Upper lobe of right lung (tissue), 1 donor: ENCODE measurements around the gene ADARB1. TPM values are rescaled to one million over a fixed set of nuclear protein-coding genes. Genes with fewer than 3 reads are reported as not detected.

ENCODE experiments used
- ATAC-seq: fragments of 200-7000 bp; cut with Tn5 transposase; one replicate; pipeline ENCODE4 v1.9.1; 2020; ENCODE audit warnings: mild to moderate bottlenecking, moderate library complexity
- DNase-seq: peaks from one replicate; pipeline ENCODE4 v3.0.0-alpha.2; 2020
- H3K27ac ChIP-seq: fragments of 200-600 bp; one replicate; pipeline ENCODE4 v1.8.0; 2022
- H3K27me3 ChIP-seq: fragments of 200-600 bp; one replicate; pipeline ENCODE4 v1.8.0; 2022; ENCODE audit warnings: mild to moderate bottlenecking
- H3K36me3 ChIP-seq: fragments of 200-600 bp; one replicate; pipeline ENCODE4 v1.8.0; 2022
- H3K4me1 ChIP-seq: fragments of 200-600 bp; one replicate; pipeline ENCODE4 v1.8.0; 2022
- H3K4me3 ChIP-seq: fragments of 200-600 bp; one replicate; pipeline ENCODE4 v1.8.0; 2022; ENCODE audit warnings: mild to moderate bottlenecking
- H3K9me3 ChIP-seq: fragments of 200-600 bp; one replicate; pipeline ENCODE4 v1.8.0; 2022
- CTCF ChIP-seq: fragments of 200-600 bp; IDR thresholded peaks from one replicate; pipeline ENCODE4 v1.8.0; 2022; ENCODE audit warnings: antibody characterized with exemption
- intact Hi-C: fragments of 100-400 bp; cut with DNase I; formaldehyde crosslinking; loops from one replicate; pipeline ENCODE4 v1.11.0; 2022
- total RNA-seq: library from RNA; stranded (reverse); fragmentation: NEBNext Ultra II Directional; extraction: Animal tissue kit (Norgen Biotek cat#: 25700); gene quantifications from one replicate; pipeline ENCODE4 v1.2.1, GENCODE V29; 2021
- donor health status: DM: no; HTN: yes; CAD: no; lungs with severe emphysema.

ADARB1 gene
- total RNA-seq, 1 donor from 2014 or later, result 73.6 TPM

- Histone ChIP-seq H3K27me3 (no peaks in the 10 kb centered on the region), H3K4me3 (no peak overlapping the region), H3K4me1 (peaks cover 17% of the 10 kb centered on the region), H3K27ac (no peak overlapping the region), H3K9me3 (no peaks in the 10 kb centered on the region), H3K36me3 (peaks cover 18% of the 10 kb centered on the region)
- DNase-seq (no peak), ATAC-seq (no peak)
- no peak for TF ChIP-seq CTCF
- intact Hi-C loops, result no loop called here
These were observed 98.0 kb downstream of the ADARB1 start for GRCh38 chr21:45172420-45172819.

DNA sequence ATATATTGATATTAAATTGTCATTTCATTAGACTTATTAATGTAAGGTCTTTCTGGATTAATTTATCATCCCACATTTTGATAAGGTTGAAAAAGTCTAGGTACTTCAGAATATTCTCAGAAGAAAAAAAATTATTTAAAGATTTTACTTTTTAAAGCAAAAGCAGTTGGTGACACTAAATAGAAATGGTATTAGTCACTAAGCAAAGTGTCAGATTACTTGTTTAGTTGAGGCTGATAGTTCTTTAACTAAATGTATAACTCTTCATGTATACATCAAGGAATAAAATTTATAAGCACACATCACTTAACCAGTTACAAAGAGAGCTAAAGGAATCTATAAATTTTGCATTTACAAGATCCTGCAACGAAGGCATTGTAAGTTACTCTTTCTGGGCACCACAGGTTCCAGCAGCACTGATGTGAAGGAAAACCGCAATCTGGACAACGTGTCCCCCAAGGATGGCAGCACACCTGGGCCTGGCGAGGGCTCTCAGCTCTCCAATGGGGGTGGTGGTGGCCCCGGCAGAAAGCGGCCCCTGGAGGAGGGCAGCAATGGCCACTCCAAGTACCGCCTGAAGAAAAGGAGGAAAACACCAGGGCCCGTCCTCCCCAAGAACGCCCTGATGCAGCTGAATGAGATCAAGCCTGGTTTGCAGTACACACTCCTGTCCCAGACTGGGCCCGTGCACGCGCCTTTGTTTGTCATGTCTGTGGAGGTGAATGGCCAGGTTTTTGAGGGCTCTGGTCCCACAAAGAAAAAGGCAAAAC lies 101.1 kb downstream of the ADARB1 start:
- intact Hi-C loops, result no loop called here
- Histone ChIP-seq H3K27me3 (no peaks in the 10 kb centered on the region), H3K4me1 (no peaks in the 10 kb centered on the region), H3K36me3 (peaks cover 30% of the 10 kb centered on the region), H3K9me3 (no peaks in the 10 kb centered on the region), H3K27ac (no peak overlapping the region), H3K4me3 (no peak overlapping the region)
- TF ChIP-seq CTCF, result no peak
- no peak for DNase-seq
- ATAC-seq, result no peak

DNA sequence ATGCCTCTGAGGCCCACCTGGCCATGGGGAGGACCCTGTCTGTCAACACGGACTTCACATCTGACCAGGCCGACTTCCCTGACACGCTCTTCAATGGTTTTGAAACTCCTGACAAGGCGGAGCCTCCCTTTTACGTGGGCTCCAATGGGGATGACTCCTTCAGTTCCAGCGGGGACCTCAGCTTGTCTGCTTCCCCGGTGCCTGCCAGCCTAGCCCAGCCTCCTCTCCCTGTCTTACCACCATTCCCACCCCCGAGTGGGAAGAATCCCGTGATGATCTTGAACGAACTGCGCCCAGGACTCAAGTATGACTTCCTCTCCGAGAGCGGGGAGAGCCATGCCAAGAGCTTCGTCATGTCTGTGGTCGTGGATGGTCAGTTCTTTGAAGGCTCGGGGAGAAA lies 101.8 kb downstream of the ADARB1 start:
- no peak for ATAC-seq
- TF ChIP-seq CTCF, result no peak
- H3K36me3 ChIP-seq, result peaks cover 32% of the 10 kb centered on the region

GRCh38 chr21:45177039-45177438 lies 102.7 kb downstream of the ADARB1 start:
- DNase-seq (no peak), ATAC-seq (no peak)
- TF ChIP-seq CTCF, result no peak
- no peaks in the 10 kb centered on the region for H3K27me3 ChIP-seq
- H3K4me3 ChIP-seq, result no peak overlapping the region
- no peaks in the 10 kb centered on the region for H3K9me3 ChIP-seq
- intact Hi-C loops, result no loop called here
- H3K4me1 ChIP-seq, result no peaks in the 10 kb centered on the region
- no peak overlapping the region for H3K27ac ChIP-seq
- H3K36me3 ChIP-seq, result peaks cover 41% of the 10 kb centered on the region

More for the DNA sequence above, 101.8 kb downstream of the ADARB1 start:
- Histone ChIP-seq H3K4me1 (no peaks in the 10 kb centered on the region), H3K4me3 (no peak overlapping the region), H3K9me3 (no peaks in the 10 kb centered on the region), H3K27ac (no peak overlapping the region), H3K27me3 (no peaks in the 10 kb centered on the region)
- intact Hi-C loops, result no loop called here
- DNase-seq, result no peak

DNA sequence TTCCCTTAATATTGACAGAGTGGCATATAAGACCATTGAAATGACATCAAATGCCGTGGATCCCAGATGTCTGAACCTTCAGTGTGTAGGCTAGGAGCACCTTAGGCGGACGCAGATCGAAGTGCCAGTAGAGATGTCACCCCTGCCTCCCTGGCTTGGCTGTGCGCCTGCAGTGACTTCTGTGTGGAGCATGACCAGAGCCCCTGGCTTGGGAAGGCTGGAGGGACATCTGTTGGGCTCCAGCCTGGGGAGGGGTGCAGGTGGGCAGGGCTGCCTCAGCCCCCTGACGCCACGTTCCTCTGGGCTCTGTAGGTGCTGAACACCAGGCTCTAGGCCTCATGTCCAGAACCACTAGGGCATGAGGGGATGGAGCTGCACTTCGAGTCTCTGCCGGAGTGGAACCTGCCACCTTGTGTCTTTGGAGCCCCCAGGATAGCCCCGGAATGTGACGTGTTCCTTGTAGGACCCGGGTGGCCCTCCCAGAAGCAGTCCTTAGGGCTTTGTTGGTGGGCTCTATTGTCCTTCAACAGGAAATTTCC lies 103.8 kb downstream of the ADARB1 start:
- Histone ChIP-seq H3K27me3 (no peaks in the 10 kb centered on the region), H3K4me3 (no peak overlapping the region), H3K36me3 (peaks cover 52% of the 10 kb centered on the region), H3K9me3 (no peaks in the 10 kb centered on the region), H3K4me1 (no peaks in the 10 kb centered on the region), H3K27ac (no peak overlapping the region)
- ATAC-seq, result no peak
- intact Hi-C loops, result no loop called here
- DNase-seq, result no peak
- no peak for TF ChIP-seq CTCF
